Stimulated activated naive B cell treated with anti-CD40 and anti-IgM and Interleukin-4, amounts not matched to agents 10 μg/mL and 1 μg/mL and 100 μg/mL, for 72 hours (primary cell): ENCODE measurements around the gene HEATR5B.

Experiments used
- ATAC-seq, 2 donors: fragments of 150-1000 bp; cut with Tn5 transposase; replicated peaks; 2 replicates each; pipeline ENCODE4 v1.10.0; 2021; ENCODE audit warnings: moderate library complexity in 1 of 2
- DNase-seq: peaks from one replicate; pipeline ENCODE4 v3.0.0; 2021
- H3K27ac Mint-ChIP-seq: one replicate; pipeline ENCODE4 v1.8.0; 2022; ENCODE audit warnings: mild to moderate bottlenecking, mixed read lengths
- H3K27me3 Mint-ChIP-seq, 2 donors: one replicate each; pipeline ENCODE4 v1.8.0; 2022; ENCODE audit warnings: mixed read lengths in 2 of 2
- H3K36me3 Mint-ChIP-seq, 2 donors: one replicate each; pipeline ENCODE4 v1.8.0; 2022; ENCODE audit warnings: mixed read lengths in 2 of 2, mild to moderate bottlenecking in 1 of 2
- H3K4me1 Mint-ChIP-seq, 2 donors: one replicate each; pipeline ENCODE4 v1.8.0; 2022; ENCODE audit warnings: mixed read lengths in 2 of 2, mild to moderate bottlenecking in 1 of 2
- H3K4me3 Mint-ChIP-seq, 2 donors: one replicate each; pipeline ENCODE4 v1.8.0; 2022; ENCODE audit warnings: mild to moderate bottlenecking in 2 of 2, mixed read lengths in 2 of 2, moderate library complexity in 1 of 2
- H3K9me3 Mint-ChIP-seq, 2 donors: one replicate each; pipeline ENCODE4 v1.8.0; 2022; ENCODE audit warnings: mixed read lengths in 2 of 2, mild to moderate bottlenecking in 1 of 2

The HEATR5B gene

DNA sequence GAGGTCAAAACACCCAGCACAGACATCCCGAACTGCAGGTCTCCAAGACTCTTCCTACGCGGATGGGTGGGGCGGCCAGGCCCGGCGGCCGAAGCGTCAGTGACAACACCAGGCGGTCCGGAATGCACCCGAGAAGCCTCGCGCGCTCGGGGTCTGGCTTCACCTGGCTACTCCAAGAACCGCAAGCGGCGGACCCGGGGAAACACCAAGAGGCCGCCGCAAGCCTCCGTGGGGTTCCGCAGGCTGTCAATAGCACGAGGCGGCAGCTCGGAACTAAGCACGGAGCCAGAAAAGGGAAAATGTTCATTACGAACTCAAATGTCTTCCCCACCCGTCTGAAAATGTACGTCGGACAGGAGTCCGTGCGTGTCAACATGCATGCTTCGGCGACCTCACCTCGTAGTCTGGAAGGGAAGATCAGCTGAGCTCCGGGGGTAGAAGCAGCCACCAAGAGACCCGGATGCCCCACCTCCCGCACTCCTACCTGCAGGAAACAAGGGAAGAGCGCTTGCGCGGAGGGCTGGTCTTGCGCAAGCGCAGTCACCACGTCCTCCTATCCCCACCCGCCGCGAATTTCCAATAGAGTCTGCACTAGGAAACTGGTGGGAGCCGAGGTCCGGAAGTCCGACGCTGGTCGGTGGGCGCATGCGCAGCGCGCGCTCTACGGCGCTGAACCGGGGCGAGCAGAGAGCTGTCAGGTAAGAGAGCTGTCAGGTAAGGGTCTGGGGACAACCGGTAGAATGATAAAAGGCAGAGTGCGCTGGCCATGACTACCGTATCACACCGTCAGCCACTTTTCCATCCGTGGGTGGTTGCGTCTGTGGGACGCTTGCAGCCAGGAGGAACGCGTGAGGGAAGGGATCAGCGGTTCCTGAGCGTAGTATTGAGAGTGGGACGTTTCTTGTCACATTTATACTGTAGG lies at the start of gene HEATR5B, which contains the start of gene GPATCH11:
TSS of gene HEATR5B (minus strand) at position 500 of the 922 bp plus-strand sequence. CDS start 958 bp downstream, outside the sequence.
TSS of gene GPATCH11 (plus strand) at position 646 of the 922 bp plus-strand sequence. CDS start 3,864 bp downstream, outside the sequence.
- peak; percentile 93 for DNase-seq
- Mint-ChIP-seq H3K27me3 (no peaks in the 10 kb centered on the region), H3K27ac (no peak within 1 kb of the TSS), H3K36me3 (peaks cover 21 to 38% of the 10 kb centered on the region in 2 donors), H3K4me1 (peaks cover 43 to 44% of the 10 kb centered on the region in 2 donors), H3K4me3 (peak within 1 kb of the TSS in 1 of 2 donors; percentile 69), H3K9me3 (no peaks in the 10 kb centered on the region)
- ATAC-seq = peak; percentile 86 to 92

- ATAC-seq (no peak), DNase-seq (no peak)
- Mint-ChIP-seq H3K36me3 (peaks cover 51 to 56% of the 10 kb centered on the region in 2 donors), H3K9me3 (no peaks in the 10 kb centered on the region), H3K4me1 (no peaks in the 10 kb centered on the region), H3K27me3 (no peaks in the 10 kb centered on the region), H3K4me3 (no peak overlapping the region), H3K27ac (no peak overlapping the region)
Measured at GRCh38 chr2:37132914-37133313, 48.7 kb upstream of the HEATR5B start.

DNA sequence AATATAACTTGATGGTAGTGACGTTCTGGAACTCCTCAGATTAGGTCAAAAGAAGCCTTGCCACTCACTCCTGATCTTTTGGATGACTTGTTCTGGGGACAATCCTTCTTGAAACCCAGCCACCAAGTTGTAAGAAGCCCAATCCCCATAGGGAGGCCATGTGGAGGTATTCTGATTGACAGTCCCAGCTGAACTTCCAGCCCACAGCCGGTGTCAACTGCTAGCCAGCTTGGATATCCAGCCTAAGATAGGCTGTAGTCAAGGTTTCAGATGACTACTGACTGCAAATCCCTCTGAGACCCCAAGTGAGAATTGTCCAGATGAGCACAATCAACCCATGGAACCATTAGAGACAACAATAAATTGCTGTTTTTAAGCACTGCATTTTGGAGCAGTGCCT lies 41.2 kb upstream of the HEATR5B start:
- Mint-ChIP-seq H3K36me3 (peaks cover 48 to 63% of the 10 kb centered on the region in 2 donors), H3K4me3 (no peak overlapping the region), H3K27ac (no peak overlapping the region), H3K9me3 (no peaks in the 10 kb centered on the region), H3K27me3 (no peaks in the 10 kb centered on the region), H3K4me1 (no peaks in the 10 kb centered on the region)
- ATAC-seq = no peak
- no peak for DNase-seq

DNA sequence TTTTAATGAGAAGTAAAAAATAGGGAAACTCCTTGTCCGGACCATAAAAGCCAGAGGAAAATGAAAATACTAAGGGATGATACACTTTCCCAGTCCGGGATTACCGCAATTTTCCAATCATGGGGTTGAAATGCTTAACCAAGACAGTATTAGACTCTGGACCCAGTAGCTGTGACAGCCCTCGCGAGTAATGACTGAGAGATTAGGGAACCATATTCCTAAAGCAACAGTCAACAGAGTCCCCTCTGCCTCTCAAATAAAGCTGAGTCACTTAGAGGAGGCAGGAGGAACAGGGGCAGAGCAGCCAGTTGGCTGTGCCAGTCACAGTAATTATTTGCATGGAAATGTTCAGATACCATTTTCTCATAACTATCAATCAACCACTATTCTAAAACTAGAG lies 35.0 kb upstream of the HEATR5B start:
- Mint-ChIP-seq H3K36me3 (peaks cover 38 to 50% of the 10 kb centered on the region in 2 donors), H3K9me3 (no peaks in the 10 kb centered on the region), H3K4me3 (no peak overlapping the region), H3K4me1 (no peaks in the 10 kb centered on the region), H3K27me3 (no peaks in the 10 kb centered on the region), H3K27ac (no peak overlapping the region)
- DNase-seq (no peak), ATAC-seq (no peak)

DNA sequence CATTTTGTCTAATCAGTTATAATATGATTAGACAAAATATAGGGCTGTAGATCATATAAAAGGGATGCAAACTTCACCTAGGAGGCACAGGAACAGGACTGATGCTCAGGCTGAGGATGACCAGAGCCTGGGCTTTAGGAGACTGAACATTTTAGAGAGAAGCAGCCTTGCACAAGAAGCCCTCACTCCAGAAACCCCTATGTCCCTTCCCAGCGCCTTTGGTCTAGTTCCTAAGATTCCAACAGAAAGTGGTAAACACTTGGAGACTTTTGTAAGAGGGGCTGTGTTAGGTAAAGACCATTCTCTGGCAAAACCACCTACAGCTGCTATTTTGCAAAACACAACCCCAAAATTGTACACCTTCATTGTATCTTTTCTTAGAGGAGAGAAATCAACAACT lies 33.4 kb upstream of the HEATR5B start:
- no peak for ATAC-seq
- Mint-ChIP-seq H3K4me3 (no peak overlapping the region), H3K27ac (peak overlapping the region; percentile 14), H3K4me1 (no peaks in the 10 kb centered on the region), H3K36me3 (peaks cover 34 to 47% of the 10 kb centered on the region in 2 donors), H3K27me3 (no peaks in the 10 kb centered on the region), H3K9me3 (no peaks in the 10 kb centered on the region)
- no peak for DNase-seq

DNA sequence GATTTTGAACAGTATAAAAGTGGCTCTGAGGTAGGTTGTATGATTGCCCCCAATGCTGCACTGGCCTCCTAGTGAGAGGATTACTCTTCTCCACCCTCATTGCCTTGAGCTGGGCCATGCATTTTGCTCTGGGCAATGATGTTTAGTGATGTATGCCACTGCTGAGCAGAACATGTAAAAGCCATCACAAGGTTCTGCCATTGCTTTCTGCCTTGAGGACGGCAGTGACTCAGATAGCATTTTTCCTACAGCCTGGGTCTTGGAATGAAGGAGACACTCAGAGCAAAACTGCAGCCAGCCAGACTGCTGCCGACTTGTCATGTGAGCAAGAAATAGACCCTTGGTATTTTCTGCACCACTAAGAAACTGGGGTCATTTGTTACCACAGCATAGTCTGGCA lies 27.8 kb upstream of the HEATR5B start:
- no peak for DNase-seq
- no peak for ATAC-seq
- Mint-ChIP-seq H3K4me1 (no peaks in the 10 kb centered on the region), H3K36me3 (peaks cover 14 to 44% of the 10 kb centered on the region in 2 donors), H3K27ac (no peak overlapping the region), H3K9me3 (no peaks in the 10 kb centered on the region), H3K27me3 (no peaks in the 10 kb centered on the region), H3K4me3 (no peak overlapping the region)

DNA sequence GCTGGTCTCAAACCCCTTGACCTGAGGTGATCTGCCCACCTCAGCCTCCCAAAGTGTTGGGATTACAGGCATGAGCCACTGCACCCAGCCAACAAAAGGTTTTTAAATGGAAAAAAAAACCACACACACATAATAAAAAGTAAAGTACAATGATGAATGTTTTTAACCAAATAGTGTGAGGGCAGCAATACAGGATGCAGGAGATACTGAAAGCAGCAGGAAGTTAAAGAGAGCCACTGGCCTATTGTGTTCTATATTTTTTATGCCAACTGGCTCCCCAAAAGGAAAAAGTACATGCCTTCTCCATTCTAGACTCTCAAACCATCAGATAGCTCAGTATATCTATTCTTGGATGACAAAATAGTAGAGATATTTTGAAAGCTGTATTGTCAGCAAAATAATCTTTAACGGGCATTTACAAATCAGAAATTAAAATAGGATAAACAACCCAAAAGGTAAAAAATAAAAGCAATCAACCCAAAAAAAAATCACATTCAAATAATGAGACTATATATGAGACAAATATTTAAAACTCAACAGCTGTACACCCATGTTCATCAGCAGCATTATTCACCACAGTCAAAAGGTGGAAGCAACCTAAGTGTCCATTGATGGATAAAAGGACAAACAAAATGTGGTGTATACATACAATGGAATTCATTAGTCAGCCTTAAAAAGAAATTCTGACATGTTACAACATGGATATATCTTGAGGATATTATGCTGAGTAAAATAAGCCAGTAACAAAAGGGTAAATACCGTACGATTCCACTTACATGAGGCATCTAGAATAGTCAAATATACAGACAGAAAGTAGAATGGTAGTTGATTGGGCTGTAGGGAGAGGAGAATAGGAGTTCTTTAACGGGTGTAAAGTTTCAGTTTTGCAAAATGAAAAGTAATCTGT lies 26.4 kb upstream of the HEATR5B start:
- Mint-ChIP-seq H3K4me1 (no peaks in the 10 kb centered on the region), H3K36me3 (peaks cover 10 to 42% of the 10 kb centered on the region in 2 donors), H3K9me3 (no peaks in the 10 kb centered on the region), H3K27ac (no peak overlapping the region), H3K4me3 (no peak overlapping the region), H3K27me3 (no peaks in the 10 kb centered on the region)
- DNase-seq (no peak), ATAC-seq (no peak)

GRCh38 chr2:37109523-37109922 lies 25.4 kb upstream of the HEATR5B start:
- ATAC-seq (no peak), DNase-seq (no peak)
- no peak overlapping the region for H3K4me3 Mint-ChIP-seq
- no peaks in the 10 kb centered on the region for H3K9me3 Mint-ChIP-seq
- H3K27me3 Mint-ChIP-seq = no peaks in the 10 kb centered on the region
- H3K4me1 Mint-ChIP-seq = no peaks in the 10 kb centered on the region
- peaks cover 14 to 51% of the 10 kb centered on the region in 2 donors for H3K36me3 Mint-ChIP-seq
- no peak overlapping the region for H3K27ac Mint-ChIP-seq

DNA sequence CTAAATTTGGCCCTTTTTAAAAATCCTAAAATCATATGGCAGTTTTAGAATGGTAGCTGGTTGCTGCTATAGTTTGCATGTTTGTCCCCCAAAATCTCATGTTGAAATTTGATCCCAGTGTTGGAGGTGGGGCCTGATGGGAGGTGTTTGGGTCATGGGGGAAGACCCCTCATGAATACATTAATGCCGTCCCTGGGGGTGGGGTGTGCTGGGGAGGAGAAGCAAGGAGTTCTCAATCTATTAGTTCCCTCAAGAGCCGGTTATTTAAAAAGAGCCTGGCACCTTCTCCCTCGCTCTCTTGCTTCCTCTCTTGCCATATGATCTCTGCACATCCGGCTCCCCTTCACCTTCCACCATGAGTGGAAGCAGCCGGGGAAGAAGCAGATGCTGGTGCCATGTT lies 21.0 kb upstream of the HEATR5B start:
- no peak overlapping the region for H3K27ac Mint-ChIP-seq
- DNase-seq (no peak), ATAC-seq (no peak)
- no peaks in the 10 kb centered on the region for H3K27me3 Mint-ChIP-seq
- H3K4me3 Mint-ChIP-seq = no peak overlapping the region
- peaks cover 25 to 56% of the 10 kb centered on the region in 2 donors for H3K36me3 Mint-ChIP-seq
- H3K4me1 Mint-ChIP-seq = peaks cover 0 to under 1% of the 10 kb centered on the region in 2 donors
- H3K9me3 Mint-ChIP-seq = no peaks in the 10 kb centered on the region

GRCh38 chr2:37104178-37104577 lies 20.0 kb upstream of the HEATR5B start:
- peaks cover 32 to 65% of the 10 kb centered on the region in 2 donors for H3K36me3 Mint-ChIP-seq
- H3K27ac Mint-ChIP-seq = no peak overlapping the region
- ATAC-seq (no peak), DNase-seq (no peak)
- peaks cover 0 to 5% of the 10 kb centered on the region in 2 donors for H3K4me1 Mint-ChIP-seq
- H3K9me3 Mint-ChIP-seq = no peaks in the 10 kb centered on the region
- no peak overlapping the region for H3K4me3 Mint-ChIP-seq
- H3K27me3 Mint-ChIP-seq = no peaks in the 10 kb centered on the region

- Mint-ChIP-seq H3K4me1 (peaks cover 0 to 6% of the 10 kb centered on the region in 2 donors), H3K36me3 (peaks cover 30 to 62% of the 10 kb centered on the region in 2 donors), H3K9me3 (no peaks in the 10 kb centered on the region), H3K27me3 (no peaks in the 10 kb centered on the region), H3K27ac (no peak overlapping the region), H3K4me3 (no peak overlapping the region)
- no peak for DNase-seq
- no peak for ATAC-seq
Measured at GRCh38 chr2:37102588-37102987, 18.4 kb upstream of the HEATR5B start.

GRCh38 chr2:37100054-37100453 lies 15.9 kb upstream of the HEATR5B start:
- ATAC-seq = no peak

GRCh38 chr2:37098416-37099118 lies 14.4 kb upstream of the HEATR5B start:
- ATAC-seq = no peak
- no peak overlapping the region for H3K4me3 Mint-ChIP-seq
- H3K9me3 Mint-ChIP-seq = no peaks in the 10 kb centered on the region
- H3K36me3 Mint-ChIP-seq = peaks cover 39 to 58% of the 10 kb centered on the region in 2 donors
- no peak overlapping the region for H3K27ac Mint-ChIP-seq
- H3K4me1 Mint-ChIP-seq = peaks cover 9 to 20% of the 10 kb centered on the region in 2 donors
- H3K27me3 Mint-ChIP-seq = no peaks in the 10 kb centered on the region
- no peak for DNase-seq

More at GRCh38 chr2:37100054-37100453, 15.9 kb upstream of the HEATR5B start:
- Mint-ChIP-seq H3K9me3 (no peaks in the 10 kb centered on the region), H3K27ac (no peak overlapping the region), H3K4me1 (peaks cover 7 to 14% of the 10 kb centered on the region in 2 donors), H3K4me3 (no peak overlapping the region), H3K27me3 (no peaks in the 10 kb centered on the region), H3K36me3 (peaks cover 31 to 60% of the 10 kb centered on the region in 2 donors)
- no peak for DNase-seq

- H3K4me3 Mint-ChIP-seq = no peak overlapping the region
- DNase-seq = no peak
- no peaks in the 10 kb centered on the region for H3K27me3 Mint-ChIP-seq
- peak overlapping the region; percentile 52 for H3K27ac Mint-ChIP-seq
- peaks cover 42 to 57% of the 10 kb centered on the region in 2 donors for H3K36me3 Mint-ChIP-seq
- H3K4me1 Mint-ChIP-seq = peaks cover 13 to 33% of the 10 kb centered on the region in 2 donors
- ATAC-seq = peak; percentile 63 to 72
- no peaks in the 10 kb centered on the region for H3K9me3 Mint-ChIP-seq
Measured at GRCh38 chr2:37096568-37096967, 12.4 kb upstream of the HEATR5B start.
